Fibroblast of peridontal ligament (primary cell): ENCODE data around the gene PHACTR2.
A peak's percentile ranks its signal among the peaks of the same experiment; 100 is the strongest.

Experiments
- DNase-seq: peaks from one replicate; pipeline ENCODE4 v3.0.0-alpha.2; 2010; ENCODE audit errors: extremely low read depth

The PHACTR2 gene

DNA sequence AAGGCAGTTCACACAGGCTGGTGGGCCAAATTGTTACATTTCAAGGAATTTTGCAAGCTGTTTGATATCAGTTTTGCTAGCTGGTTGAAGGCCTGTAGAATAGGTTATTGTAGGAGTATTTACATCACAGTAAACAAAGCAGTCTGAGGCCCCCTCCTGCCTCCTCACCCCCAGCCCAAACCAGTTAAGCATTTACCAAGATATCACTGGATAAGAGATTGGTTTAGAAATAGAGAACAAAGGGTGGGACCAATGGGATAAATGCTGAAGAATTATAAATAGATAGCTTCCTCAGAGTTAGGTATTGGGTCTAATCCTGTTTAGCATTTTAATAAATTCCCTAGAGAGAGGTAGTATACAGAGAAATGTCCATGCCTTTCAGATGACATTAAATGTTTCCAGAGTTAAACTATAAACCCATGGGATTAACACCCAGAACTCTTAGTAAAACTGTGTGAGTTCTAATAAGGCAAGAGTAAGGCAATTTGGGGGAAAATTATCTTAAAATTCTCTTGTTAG lies 2.3 kb upstream of the PHACTR2 start:
- no peak for DNase-seq

DNA sequence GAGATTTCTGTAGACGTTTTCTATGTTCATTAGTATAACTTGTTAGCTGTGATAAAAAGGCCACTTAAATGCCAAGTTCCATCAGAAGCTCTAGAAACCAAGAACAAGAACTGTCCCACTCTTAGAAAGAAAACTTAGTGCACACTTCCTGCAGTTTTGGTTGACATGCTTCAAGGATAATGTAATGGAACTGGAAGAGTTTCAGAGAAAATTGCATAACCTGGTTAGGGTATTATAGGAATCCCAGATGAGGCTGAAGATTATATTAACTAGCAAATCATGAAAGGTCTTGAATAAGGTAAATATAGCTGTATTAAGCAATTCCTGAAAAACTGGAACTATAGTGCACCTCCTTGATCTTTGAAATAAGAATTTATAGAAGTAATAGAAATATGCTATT lies 1.8 kb upstream of the PHACTR2 start:
- DNase-seq: peak; percentile 67

DNA sequence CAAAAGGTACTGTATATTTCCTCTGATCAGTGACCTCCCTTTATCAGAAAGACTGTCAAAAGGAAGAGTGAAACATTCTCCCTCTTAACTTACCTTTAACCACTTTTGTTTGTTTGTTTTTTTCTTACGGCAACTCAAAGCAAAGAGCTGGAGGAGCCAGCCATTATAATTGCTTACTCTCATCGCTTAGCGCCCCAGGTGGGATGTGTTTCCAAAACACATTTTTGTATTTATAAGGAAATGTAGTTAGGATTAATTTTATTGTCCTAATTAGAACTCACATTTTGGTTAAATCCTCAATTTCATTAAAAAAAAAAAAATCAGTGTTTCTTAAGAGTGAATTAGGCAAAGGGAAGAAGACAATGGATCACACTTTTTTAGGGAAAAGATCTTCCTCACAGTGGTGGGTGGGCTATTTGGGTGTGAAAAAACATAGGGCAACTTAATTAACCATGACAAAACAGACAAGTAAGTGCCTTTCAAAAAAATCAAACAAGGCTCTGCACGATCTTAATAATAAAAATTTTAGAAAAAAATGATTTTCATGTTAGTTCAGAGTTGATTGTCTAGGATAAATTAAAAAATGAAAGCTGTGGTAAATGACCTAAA lies 1.2 kb upstream of the PHACTR2 start:
- no peak for DNase-seq

DNA sequence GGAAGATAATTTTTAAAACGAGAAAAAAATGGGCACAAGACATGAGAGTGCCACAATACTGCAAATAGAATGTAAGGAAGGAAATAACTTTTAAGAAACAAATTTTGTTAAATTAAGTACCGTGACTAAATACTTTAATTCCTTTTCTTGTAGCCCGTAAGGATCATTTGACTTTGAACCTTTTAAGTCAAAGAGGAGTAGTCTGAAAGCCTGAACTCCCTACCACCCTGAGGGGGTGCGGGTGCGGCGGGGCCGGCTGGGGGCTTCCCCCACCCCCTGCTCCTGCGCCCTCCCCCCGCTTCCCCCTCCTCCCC lies 231 bp upstream of the PHACTR2 start:
- DNase-seq: no peak

DNA sequence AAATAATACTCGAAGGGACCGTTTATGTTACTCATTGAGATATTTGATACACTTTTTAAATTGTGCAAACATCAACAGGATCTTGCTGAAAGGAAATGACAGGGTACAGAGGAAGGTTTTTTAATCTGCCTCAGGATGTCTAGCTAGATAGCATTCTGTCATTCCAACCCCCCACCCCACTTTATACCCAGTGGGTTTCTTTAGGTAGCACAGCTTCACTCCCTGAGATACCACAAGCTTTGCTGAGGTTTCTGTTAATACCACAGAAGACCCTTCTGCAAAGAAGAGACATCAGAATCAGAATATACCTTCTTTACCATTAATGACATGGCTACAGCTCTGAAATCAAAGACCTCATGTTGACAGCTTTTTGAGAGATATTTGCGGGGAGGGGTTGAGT lies 1.3 kb downstream of the PHACTR2 start:
- no peak for DNase-seq

DNA sequence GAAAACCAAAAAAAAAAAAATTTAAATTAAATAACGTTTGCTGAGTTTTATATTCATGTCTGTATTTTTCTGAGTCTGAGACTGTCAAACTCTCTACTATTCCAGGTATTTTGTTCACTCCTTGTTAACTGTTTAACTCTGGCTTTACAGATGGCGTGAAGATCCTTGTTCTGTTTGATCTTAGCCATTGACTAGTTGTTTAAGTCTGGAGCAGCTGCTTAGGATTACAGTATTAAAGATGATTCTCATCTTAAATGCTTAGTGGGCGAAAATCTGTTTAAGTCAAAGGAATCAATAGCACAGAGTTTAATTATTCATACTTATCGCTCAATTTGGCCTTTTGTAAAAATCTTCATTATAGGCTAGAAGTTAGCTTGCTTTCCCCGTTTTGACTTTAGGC lies 2.4 kb downstream of the PHACTR2 start:
- DNase-seq: no peak

DNA sequence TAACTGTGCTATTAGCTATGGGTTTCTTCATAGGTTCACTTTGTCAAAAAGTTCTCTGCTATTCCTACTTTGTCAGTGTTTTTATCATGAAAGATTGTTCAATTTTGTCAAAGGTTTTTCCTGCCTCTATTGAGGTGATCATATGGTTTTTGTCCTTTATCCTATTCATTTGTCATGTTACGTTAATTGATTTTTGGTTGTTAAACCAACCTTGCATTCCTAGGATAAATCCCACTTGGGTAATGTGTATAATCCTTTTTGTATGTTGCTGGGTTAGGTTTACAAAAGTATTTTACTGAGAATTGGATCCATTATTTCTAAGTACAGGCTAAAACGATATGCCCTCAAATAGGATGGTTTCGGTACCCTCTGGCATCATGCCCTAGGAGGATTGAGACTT lies 5.0 kb downstream of the PHACTR2 start:
- DNase-seq: no peak

DNA sequence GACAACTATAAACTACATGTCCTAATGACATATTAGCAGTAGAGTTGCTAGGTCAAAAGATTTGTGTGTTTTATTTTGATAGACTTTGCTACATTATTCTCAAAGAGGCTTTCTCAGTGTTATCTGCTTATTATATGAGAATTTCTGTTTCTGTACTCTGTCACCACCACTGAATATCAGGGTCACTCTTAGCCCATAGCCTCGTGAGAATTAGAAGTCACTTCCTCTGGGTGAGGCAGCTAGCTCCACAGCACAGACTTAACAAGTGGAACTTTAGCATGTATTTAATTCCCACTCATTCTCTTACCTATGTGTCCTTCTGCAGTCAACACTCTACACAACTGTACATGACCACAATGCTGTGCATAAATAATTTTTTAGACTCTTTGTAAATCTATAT lies 6.7 kb downstream of the PHACTR2 start:
- DNase-seq: no peak

DNA sequence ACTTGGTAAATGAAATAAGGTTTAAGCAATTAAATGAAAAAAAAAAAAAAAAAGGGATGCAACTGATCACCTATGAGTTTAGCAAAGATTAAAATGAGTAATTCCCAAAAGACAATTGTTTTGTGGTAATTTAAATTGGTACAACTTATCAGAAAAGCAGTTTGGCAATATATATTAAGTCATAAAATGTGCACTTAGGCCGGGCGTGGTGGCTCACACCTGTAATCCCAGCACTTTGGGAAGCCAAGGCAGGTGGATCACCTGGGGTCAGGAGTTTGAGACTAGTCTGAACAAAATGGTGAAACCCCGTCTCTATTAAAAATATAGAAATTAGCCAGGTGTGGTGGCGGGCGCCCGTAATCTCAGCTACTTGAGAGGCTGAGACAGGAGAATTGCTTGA lies 7.9 kb downstream of the PHACTR2 start:
- no peak for DNase-seq

DNA sequence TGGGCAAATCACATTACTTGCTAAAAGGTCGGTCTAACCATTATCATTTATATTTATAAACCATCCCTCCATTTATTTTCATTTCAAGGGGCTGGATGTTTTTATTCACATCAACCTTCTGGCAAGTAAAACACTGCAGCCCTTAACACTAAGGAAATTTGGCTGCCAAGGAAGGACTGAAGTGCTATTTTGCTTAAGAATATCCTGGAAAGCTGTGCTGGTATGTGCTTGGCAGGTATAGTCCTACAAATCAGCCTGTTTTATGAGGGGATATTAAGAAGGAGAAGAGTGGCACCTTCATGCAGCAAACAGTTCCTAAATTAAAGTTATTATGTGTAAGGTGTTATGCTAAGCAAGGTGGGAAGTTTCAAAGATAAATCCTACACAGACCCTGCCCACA lies 9.8 kb downstream of the PHACTR2 start:
- no peak for DNase-seq

DNA sequence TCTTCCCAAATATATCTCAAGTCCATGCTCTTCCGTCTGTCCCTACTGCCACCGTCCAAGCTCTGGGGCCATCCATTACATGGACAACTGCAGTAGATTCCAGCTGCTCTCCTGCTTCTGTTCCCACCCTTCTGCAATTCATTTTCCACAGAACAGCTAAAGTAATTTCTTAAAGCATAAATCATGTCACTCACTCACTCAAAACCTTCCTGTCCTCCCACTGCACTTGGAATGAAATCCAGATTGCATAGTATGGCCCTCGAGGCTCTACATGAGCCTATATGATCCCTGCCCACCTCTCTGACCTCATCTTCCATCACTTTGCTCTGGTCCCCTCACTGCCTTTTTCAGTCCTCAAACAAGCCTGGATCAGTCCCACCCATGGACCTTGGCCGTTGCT lies 10.9 kb downstream of the PHACTR2 start:
- no peak for DNase-seq

DNA sequence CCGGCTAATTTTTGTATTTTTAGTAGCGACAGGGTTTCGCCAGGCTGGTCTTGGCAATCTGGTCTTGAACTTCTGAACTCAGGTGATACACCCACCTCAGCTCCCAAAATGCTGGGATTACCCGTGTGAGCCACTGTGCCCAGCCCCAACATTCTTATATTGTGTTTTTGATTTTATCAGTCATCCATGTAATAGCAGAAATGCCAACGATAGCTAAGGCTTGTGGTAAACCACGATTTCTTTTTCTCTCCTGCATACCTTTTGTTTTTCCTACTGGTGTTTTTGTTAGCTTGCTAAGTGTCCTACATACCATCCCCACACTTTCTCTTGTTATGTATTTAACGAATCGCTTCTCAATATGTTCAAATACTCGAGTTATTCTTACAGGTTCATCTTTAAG lies 12.1 kb downstream of the PHACTR2 start:
- DNase-seq: no peak

DNA sequence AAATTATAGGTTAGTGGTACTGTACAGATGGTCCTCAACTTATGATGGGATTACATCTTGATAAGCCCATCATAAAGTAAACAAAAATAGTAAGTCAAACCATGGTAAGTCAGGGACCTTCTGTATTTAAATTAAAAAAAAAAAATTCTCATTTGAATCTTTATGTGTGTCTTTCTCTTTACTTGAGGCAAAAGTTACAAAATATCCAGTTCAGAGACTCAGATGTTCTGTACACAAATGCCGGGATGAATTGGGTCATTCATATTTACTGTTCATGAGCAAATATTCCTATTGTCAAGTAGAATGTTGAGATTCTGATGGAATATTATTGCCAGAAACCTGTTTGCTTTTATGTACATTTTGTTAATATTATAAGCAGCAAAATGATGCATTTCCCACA lies 13.4 kb downstream of the PHACTR2 start:
- DNase-seq: no peak

DNA sequence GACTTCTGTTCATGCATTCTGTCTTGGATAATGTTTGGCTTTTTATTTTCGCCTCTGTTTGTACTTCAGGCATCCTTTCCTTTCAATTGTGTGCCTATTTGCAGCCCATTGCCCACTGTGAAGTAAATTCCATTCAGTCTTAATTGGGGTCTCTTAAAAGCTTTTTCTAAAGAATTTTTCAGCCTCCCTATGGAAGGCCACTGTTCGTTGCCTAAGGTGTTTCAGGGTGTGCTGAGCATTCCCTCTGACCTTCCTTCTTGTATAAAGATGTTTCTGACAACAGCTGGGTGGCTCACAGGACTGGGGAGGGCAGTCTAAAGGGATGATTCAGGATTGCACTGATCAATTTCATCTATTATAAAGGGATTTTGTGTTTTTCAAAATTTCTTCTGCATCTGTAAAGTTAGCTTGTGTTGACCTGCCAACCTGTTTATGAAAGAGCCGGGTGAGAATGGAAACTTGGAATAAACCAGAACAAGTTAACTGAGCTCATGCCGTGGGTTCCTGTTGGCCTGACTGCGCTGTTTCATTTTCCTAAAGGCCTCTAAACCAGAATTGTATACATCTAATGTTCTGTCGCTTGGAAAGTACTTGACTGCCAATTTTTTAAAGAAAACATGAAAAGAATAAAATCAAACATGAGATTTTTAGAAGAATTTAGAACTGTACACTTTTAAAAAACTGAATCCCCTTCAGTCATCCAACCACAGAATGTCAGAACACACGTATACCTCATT lies 14.3 kb downstream of the PHACTR2 start:
- DNase-seq: no peak

DNA sequence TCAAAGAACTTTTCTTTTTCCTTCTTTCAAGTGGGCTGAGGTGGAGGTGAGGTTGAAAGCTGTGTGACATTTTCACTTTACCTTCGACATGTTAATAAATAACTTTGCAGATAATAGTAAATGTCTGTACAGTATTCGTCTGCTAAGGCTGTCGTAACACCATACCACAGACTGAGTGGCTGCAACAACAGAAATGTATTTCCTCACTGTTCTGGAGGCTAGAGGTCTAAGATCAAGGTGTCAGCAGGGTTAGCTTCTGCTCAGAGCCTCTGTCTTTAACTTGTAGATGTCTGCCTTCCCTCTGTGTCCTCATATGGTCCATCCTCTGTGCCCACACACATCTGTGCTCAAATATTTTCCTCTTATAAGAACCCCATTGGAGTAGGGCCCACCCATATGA lies 14.9 kb downstream of the PHACTR2 start:
- DNase-seq: no peak

DNA sequence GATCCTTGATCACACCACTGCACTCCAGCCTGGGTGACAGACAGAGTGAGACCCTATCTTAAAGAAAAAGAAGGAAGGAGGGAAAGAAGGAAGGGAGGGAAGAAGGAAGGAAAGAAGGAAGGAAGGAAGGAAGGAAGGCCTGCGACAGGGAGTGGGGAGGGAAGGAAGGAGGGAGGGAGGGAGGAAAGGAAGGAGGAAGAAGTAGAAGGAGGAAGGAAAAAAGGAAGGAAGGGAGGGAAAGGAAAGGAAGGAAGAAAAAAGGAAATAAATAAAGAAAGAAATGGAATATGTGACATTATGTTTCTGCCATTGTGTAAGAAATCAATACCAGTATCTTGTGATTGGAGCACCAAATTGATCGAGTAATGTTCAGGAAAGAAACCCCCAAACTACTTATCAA lies 16.2 kb downstream of the PHACTR2 start:
- no peak for DNase-seq

DNA sequence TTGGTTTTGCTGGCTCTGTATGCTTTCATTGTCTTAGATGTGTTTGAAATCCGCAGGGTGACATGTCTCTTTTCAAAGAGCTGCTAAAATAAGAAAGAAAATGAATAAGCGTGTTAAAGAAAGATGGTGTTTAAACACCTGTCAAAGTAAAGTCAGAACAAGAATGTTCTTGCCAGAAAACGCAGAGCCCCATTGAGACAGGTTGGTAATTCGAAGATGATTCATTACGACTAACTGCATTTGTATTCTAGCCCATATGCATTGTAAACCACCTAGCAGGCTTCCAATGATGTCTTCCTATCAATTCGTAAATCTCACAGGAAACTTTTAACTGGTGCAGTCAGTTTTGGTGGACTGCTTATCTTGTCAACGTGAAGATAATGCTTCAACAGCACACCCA lies 16.8 kb downstream of the PHACTR2 start:
- DNase-seq: no peak

DNA sequence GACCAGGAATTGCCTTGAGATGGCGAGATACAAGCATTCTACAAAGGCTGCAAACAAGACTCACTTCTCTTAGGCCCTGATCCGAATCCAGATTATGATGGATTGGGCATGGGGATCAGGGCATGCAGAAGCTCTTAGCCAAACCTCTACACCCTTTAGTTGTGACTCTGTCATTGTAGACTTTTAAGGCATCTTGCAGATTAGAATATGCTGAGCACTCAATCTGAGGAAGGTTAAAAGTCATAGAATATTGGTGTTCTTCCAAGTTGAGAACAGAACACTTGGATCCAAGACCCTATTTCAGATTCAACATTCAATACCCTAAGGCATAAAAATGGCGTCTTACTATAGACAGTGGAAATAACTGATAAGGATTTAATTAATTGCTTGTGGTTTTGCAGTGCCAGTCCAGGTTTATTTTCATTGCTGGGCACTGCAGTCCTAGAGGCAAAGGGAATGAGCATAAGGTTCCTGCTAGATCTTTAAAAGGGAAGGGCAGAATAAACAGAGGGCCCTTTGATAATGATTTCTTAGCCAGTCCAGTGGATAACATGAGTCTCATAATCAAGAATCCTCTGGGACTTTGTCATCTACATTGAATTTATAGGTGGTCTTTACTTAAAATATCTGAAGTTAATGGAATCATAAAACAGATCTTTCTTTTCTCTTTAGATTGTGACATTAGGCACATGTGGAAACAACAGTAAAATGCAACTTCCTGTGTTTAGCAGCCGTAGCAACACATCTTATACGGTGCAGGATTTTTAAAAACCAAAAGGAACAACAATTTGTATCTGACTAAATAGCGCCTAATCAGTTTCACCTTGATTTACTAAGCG lies 17.6 kb downstream of the PHACTR2 start:
- DNase-seq: no peak

DNA sequence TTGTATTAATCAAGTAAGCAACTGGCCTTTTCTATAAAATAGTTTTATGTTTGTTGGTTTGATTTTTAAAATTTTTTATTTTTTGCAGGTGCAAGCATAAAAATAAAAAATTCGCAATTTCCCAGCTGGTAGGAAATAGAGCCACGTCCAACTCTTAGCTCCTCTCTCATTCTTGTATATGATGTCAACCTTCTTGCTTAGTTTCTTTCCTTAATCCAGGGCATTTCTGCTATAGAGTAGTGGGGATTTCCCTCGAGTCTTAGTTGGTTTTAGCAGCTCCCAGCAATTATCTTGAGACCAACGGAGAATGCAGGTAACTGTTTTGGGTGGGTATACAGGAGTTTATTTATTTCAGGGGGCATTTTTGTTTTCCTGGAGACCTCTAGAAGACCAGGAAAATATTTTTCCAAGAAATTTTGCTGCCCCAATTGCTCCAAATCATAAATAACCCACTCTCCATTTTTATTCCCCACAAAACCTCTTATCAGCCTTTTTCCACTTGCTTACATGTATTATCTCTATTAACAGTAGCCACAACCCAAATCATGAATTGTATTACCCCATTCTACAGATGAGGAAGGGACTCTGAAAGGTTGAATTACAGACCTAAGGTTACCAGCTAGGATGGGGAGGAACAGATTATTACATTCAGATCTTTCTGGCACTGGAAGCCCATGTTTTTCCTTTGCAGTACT lies 18.4 kb downstream of the PHACTR2 start:
- no peak for DNase-seq

DNA sequence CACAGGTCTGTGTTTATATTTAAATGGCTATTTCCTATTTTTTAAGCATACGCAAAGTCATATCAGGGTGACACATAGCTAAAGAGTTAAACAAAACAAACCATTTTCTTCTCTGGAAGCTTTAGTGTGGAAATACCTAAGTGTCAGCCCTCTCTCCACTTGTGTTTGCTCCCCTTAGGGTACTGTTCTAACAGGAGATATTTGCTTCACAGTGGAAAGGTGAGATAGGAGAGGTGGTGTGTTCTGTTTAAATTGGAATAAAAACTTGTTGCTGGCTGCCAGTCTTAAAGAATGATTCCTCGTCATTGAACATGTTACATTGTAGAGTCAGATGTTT lies 18.9 kb downstream of the PHACTR2 start:
- no peak for DNase-seq

DNA sequence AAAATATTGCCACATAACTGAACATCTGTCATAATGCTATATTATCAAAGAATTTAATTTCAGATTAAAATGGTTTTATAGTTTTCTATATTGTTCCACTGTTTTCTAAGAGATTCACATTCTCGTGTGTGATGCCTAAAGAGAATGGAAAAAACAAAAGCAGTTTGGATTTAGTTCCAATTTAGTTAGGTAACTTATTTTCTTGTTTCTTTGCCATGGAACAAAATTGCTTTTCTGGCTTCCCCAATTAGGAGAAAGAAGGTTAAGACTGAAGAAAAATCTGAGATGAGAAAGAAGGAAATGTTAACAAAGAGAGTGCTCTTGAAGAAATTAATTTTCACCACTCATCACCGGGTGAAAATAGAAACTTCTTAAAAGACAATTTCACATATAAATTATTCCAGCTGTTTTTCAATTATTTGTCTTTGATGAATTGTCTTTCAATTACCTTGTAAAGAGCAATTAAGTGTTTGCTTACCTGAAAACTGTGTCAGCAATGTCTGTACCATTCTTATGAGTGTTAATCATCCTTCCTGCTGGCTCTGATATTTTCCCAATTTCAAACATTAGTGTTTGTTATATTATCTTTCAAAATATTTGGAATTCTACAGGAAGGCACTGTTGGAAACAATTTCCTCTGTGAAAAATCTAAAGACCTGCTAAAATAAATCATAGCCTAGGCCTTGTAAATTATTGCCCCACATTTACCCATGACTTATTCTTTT lies 19.5 kb downstream of the PHACTR2 start:
- DNase-seq: no peak

DNA sequence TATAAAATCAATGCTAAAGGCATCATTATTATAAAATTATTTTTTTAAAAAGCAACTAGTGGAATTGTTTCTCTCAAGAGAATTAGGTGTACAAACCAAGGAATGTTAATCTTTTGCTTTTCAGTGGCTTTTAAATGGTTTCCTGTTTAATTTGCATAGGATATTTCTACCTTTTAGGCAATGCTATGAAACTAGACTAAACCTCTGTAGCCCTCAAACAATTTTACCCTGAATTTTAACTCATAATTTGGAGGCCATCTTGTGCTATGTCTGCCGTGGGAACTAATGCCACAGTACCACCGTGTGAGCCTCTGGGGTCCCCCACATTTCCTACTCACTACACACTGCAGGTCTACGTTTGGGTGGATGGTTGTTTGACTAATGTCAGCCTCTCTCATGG lies 20.6 kb downstream of the PHACTR2 start:
- no peak for DNase-seq
